ENCODE results near the gene SLC6A7. TPM values are rescaled to one million over a fixed set of nuclear protein-coding genes. Genes with fewer than 3 reads are reported as not detected.

The SLC6A7 gene
- total RNA-seq, 2 experiments from 2014 or later, result not detected

GRCh38 chr5:150234576-150235499 is 45.0 kb downstream of the SLC6A7 start:
- no peak for ATAC-seq
- no peaks in the 10 kb centered on the region for H3K36me3 Mint-ChIP-seq (ENCODE audit: low read depth)

GRCh38 chr5:150235500-150235854 is 45.6 kb downstream of the SLC6A7 start:
- Mint-ChIP-seq H3K27ac (no peak overlapping the region), H3K4me3 (no peak overlapping the region), H3K36me3 (ENCODE audit: low read depth) (no peaks in the 10 kb centered on the region), H3K9me3 (no peaks in the 10 kb centered on the region), H3K4me1 (ENCODE audit: low read depth) (no peaks in the 10 kb centered on the region), H3K27me3 (no peaks in the 10 kb centered on the region)
- ATAC-seq (no peak), DNase-seq (no peak)
- intact Hi-C loops (cut with micrococcal nuclease), result no loop called here
- TF ChIP-seq CTCF (IDR thresholded peaks at IDR 0.05), result no peak
- POLR2A ChIA-PET, result no interaction called here
- CTCF ChIA-PET, result interaction anchor here (1.2 to 1.3 kb wide), 2 partner anchors 74 to 115 kb away, joined by 3 to 5 read pairs; no protein-coding TSS in a partner anchor

More at GRCh38 chr5:150234576-150235499, 45.0 kb downstream of the SLC6A7 start:
- Mint-ChIP-seq H3K9me3 (no peaks in the 10 kb centered on the region), H3K4me1 (ENCODE audit: low read depth) (no peaks in the 10 kb centered on the region), H3K27me3 (no peaks in the 10 kb centered on the region), H3K4me3 (no peak overlapping the region), H3K27ac (no peak overlapping the region)
- no peak for TF ChIP-seq CTCF (IDR thresholded peaks at IDR 0.05)
- no peak for DNase-seq
- intact Hi-C loops (cut with micrococcal nuclease), result no loop called here
- ChIA-PET CTCF (interaction anchor here (1.3 kb wide), 1 partner anchor 116 kb away, joined by 5 read pairs; no protein-coding TSS in a partner anchor), POLR2A (no interaction called here)

- no peak for TF ChIP-seq CTCF (IDR thresholded peaks at IDR 0.05)
- intact Hi-C loops (cut with micrococcal nuclease), result no loop called here
- no peak for DNase-seq
- ChIA-PET POLR2A (no interaction called here), CTCF (interaction anchor here (1.2 kb wide), 1 partner anchor 74 kb away, joined by 3 read pairs; no protein-coding TSS in a partner anchor)
- H3K27me3 Mint-ChIP-seq, result no peaks in the 10 kb centered on the region
- H3K9me3 Mint-ChIP-seq, result no peaks in the 10 kb centered on the region
- no peak overlapping the region for H3K27ac Mint-ChIP-seq
- no peaks in the 10 kb centered on the region for H3K36me3 Mint-ChIP-seq (ENCODE audit: low read depth)
- no peak for ATAC-seq
- no peak overlapping the region for H3K4me3 Mint-ChIP-seq
- H3K4me1 Mint-ChIP-seq (ENCODE audit: low read depth), result no peaks in the 10 kb centered on the region
Observed at GRCh38 chr5:150236313-150236712, 46.5 kb downstream of the SLC6A7 start.

- ATAC-seq (no peak), DNase-seq (no peak)
- intact Hi-C loops (cut with micrococcal nuclease), result no loop called here
- H3K4me1 Mint-ChIP-seq (ENCODE audit: low read depth), result no peaks in the 10 kb centered on the region
- no peak overlapping the region for H3K27ac Mint-ChIP-seq
- CTCF ChIA-PET, result no interaction called here
- POLR2A ChIA-PET, result no interaction called here
- no peaks in the 10 kb centered on the region for H3K36me3 Mint-ChIP-seq (ENCODE audit: low read depth)
- no peaks in the 10 kb centered on the region for H3K27me3 Mint-ChIP-seq
- no peak overlapping the region for H3K4me3 Mint-ChIP-seq
- H3K9me3 Mint-ChIP-seq, result no peaks in the 10 kb centered on the region
- TF ChIP-seq CTCF (IDR thresholded peaks at IDR 0.05), result no peak
Observed at GRCh38 chr5:150236981-150237754, 47.3 kb downstream of the SLC6A7 start.

GRCh38 chr5:150238646-150239045 is 48.8 kb downstream of the SLC6A7 start:
- intact Hi-C loops (cut with micrococcal nuclease), result no loop called here
- ChIA-PET CTCF (no interaction called here), POLR2A (no interaction called here)
- H3K27me3 Mint-ChIP-seq, result no peaks in the 10 kb centered on the region
- DNase-seq (no peak), ATAC-seq (no peak)
- TF ChIP-seq CTCF (IDR thresholded peaks at IDR 0.05), result no peak
- no peak overlapping the region for H3K27ac Mint-ChIP-seq
- H3K4me3 Mint-ChIP-seq, result no peak overlapping the region
- H3K4me1 Mint-ChIP-seq (ENCODE audit: low read depth), result no peaks in the 10 kb centered on the region
- no peaks in the 10 kb centered on the region for H3K36me3 Mint-ChIP-seq (ENCODE audit: low read depth)
- no peaks in the 10 kb centered on the region for H3K9me3 Mint-ChIP-seq

Data from activated CD8-positive, alpha-beta T cell treated with anti-CD3 and anti-CD28 coated beads for 36 hours (primary cell).